ENCODE data around the gene DISP1.

DISP1 gene

DNA sequence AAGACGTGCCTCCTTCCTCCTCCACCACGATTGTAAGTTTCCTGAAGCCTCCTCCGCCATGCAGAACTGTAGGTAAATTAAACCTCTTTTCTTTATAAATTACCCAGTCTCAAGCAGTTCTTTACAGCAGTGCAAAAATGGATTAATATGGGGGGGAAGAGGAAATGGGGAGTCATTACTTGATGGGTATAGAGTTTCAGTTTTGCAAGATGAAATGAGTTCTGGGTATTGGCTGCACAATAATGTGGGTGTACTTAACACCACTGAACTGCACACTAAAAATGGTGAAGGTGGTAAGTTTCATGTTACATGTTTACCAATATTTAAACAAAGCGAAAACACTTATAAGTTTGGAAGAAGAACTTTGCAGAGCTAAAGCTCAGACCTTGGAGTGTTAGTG lies 24.3 kb upstream of the DISP1 start:
- no peak for DNase-seq
- Histone ChIP-seq H3K27me3 (replicated peaks; ENCODE audit: insufficient read depth, low read length) (no peaks in the 10 kb centered on the region), H3K4me1 (ENCODE audit: low read length) (no peaks in the 10 kb centered on the region), H4K20me1 (ENCODE audit: insufficient read depth, low read length) (no peaks in the 10 kb centered on the region), H3K9me2 (replicated peaks; ENCODE audit: insufficient read depth, low read length) (no peaks in the 10 kb centered on the region), H2AFZ (ENCODE audit: low read length) (no peak overlapping the region), H3K27ac (ENCODE audit: low read length) (no peak overlapping the region), H3F3A (ENCODE audit: insufficient read depth, low read length) (no peaks in the 10 kb centered on the region), H3K4me2 (ENCODE audit: low read depth, low read length) (no peak overlapping the region), H3K79me2 (ENCODE audit: low read length) (no peaks in the 10 kb centered on the region), H3K4me3 (ENCODE audit: low read length) (no peak overlapping the region), H3K9ac (ENCODE audit: low read length) (no peak overlapping the region), H3K9me3 (replicated peaks; ENCODE audit: insufficient read depth, low read length) (no peaks in the 10 kb centered on the region), H3K36me3 (replicated peaks; ENCODE audit: insufficient read depth, low read length) (no peaks in the 10 kb centered on the region)
- TF ChIP-seq EZH2 (optimal IDR thresholded peaks at IDR 0.05; ENCODE audit: low read depth, low read length) (no peak), EZH2phosphoT487 (IDR thresholded peaks at IDR 0.05; ENCODE audit: low read length) (no peak)
- TF ChIP-seq, protein P1, sequence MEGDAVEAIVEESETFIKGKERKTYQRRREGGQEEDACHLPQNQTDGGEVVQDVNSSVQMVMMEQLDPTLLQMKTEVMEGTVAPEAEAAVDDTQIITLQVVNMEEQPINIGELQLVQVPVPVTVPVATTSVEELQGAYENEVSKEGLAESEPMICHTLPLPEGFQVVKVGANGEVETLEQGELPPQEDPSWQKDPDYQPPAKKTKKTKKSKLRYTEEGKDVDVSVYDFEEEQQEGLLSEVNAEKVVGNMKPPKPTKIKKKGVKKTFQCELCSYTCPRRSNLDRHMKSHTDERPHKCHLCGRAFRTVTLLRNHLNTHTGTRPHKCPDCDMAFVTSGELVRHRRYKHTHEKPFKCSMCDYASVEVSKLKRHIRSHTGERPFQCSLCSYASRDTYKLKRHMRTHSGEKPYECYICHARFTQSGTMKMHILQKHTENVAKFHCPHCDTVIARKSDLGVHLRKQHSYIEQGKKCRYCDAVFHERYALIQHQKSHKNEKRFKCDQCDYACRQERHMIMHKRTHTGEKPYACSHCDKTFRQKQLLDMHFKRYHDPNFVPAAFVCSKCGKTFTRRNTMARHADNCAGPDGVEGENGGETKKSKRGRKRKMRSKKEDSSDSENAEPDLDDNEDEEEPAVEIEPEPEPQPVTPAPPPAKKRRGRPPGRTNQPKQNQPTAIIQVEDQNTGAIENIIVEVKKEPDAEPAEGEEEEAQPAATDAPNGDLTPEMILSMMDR (IDR thresholded peaks at IDR 0.05; ENCODE audit: low read length): no peak

DNA sequence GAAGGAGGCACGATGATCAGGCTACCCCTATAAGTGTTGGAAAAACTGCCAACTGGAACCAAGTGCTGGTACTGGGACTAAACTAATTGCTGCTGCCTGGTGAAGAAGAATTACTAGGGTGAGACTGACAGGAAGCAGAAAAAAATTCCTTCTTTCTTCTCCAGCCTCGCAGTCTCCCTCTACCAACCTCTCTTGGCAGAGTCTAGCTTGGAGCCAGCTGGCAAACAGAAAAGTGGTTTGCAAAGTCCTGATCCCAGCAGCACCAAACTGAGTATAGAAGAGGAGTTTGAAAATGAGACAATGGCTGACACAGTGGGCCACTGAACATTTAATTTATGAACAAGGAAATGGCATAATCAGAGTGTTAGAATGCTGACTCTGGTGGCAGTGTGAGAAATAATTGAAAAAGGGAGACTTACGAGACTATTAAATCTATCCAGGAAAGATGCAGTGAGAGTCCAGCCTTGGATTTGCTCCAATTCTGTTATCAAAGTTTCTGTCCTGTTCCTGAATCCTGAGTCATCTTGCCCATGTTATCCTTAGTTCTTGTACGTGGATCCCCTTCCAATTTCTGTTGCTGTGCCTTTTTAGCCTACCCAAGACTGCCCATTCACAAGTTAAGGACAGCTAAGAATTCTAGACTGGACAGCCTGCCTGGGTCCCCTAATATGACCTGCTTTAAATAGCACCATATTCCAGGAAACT lies 23.7 kb upstream of the DISP1 start:
- no peak overlapping the region for H3K4me3 ChIP-seq (ENCODE audit: low read length)
- H3K27ac ChIP-seq (ENCODE audit: low read length): no peak overlapping the region
- TF ChIP-seq, protein P1 (IDR thresholded peaks at IDR 0.05; ENCODE audit: low read length): no peak
- no peak for TF ChIP-seq EZH2 (optimal IDR thresholded peaks at IDR 0.05; ENCODE audit: low read depth, low read length)
- no peak for TF ChIP-seq EZH2phosphoT487 (IDR thresholded peaks at IDR 0.05; ENCODE audit: low read length)
- H3K36me3 ChIP-seq (replicated peaks; ENCODE audit: insufficient read depth, low read length): no peaks in the 10 kb centered on the region
- no peaks in the 10 kb centered on the region for H3F3A ChIP-seq (ENCODE audit: insufficient read depth, low read length)
- H3K9ac ChIP-seq (ENCODE audit: low read length): no peak overlapping the region
- H3K27me3 ChIP-seq (replicated peaks; ENCODE audit: insufficient read depth, low read length): no peaks in the 10 kb centered on the region
- DNase-seq: no peak
- H3K9me2 ChIP-seq (replicated peaks; ENCODE audit: insufficient read depth, low read length): no peaks in the 10 kb centered on the region
- no peaks in the 10 kb centered on the region for H4K20me1 ChIP-seq (ENCODE audit: insufficient read depth, low read length)
- no peak overlapping the region for H3K4me2 ChIP-seq (ENCODE audit: low read depth, low read length)
- H3K9me3 ChIP-seq (replicated peaks; ENCODE audit: insufficient read depth, low read length): no peaks in the 10 kb centered on the region
- H3K4me1 ChIP-seq (ENCODE audit: low read length): no peaks in the 10 kb centered on the region
- H2AFZ ChIP-seq (ENCODE audit: low read length): no peak overlapping the region
- no peaks in the 10 kb centered on the region for H3K79me2 ChIP-seq (ENCODE audit: low read length)

DNA sequence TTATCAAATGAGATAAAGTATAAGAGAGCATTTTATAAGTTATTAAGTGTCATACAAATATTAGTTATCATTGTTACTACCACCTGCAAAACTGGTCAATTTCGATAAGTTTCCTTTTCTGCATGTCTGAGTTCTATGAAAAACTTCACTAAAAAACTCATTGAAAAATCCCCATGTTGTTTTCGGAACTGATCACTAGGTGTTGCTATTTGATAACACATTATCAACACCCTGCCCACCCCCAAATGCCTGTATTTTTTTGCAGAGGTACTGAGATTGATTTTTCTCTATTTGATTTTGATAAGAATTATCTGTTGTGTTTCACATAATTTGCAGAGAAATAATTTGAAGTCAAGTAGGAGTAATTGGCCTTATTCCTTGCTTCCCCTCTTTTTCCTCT lies 22.1 kb upstream of the DISP1 start:
- no peak for TF ChIP-seq EZH2phosphoT487 (IDR thresholded peaks at IDR 0.05; ENCODE audit: low read length)
- TF ChIP-seq EZH2 (optimal IDR thresholded peaks at IDR 0.05; ENCODE audit: low read depth, low read length): no peak
- TF ChIP-seq, protein P1 (IDR thresholded peaks at IDR 0.05; ENCODE audit: low read length): peak; percentile 42
- DNase-seq: no peak
- H3K79me2 ChIP-seq (ENCODE audit: low read length): no peaks in the 10 kb centered on the region
- H3K9me2 ChIP-seq (replicated peaks; ENCODE audit: insufficient read depth, low read length): no peaks in the 10 kb centered on the region
- no peaks in the 10 kb centered on the region for H3K27me3 ChIP-seq (replicated peaks; ENCODE audit: insufficient read depth, low read length)
- no peaks in the 10 kb centered on the region for H3K4me1 ChIP-seq (ENCODE audit: low read length)
- H2AFZ ChIP-seq (ENCODE audit: low read length): no peak overlapping the region
- no peak overlapping the region for H3K4me2 ChIP-seq (ENCODE audit: low read depth, low read length)
- H3K4me3 ChIP-seq (ENCODE audit: low read length): no peak overlapping the region
- no peaks in the 10 kb centered on the region for H4K20me1 ChIP-seq (ENCODE audit: insufficient read depth, low read length)
- H3K36me3 ChIP-seq (replicated peaks; ENCODE audit: insufficient read depth, low read length): no peaks in the 10 kb centered on the region
- H3K9ac ChIP-seq (ENCODE audit: low read length): no peak overlapping the region
- no peak overlapping the region for H3K27ac ChIP-seq (ENCODE audit: low read length)
- no peaks in the 10 kb centered on the region for H3K9me3 ChIP-seq (replicated peaks; ENCODE audit: insufficient read depth, low read length)
- no peaks in the 10 kb centered on the region for H3F3A ChIP-seq (ENCODE audit: insufficient read depth, low read length)

Data from MM.1S (cell line).